Central memory CD4-positive, alpha-beta T cell (primary cell): ENCODE results near the gene FHL3.
A peak's percentile ranks its signal among the peaks of the same experiment; 100 is the strongest.

ENCODE experiments used
- DNase-seq: peaks from one replicate; pipeline ENCODE4 v3.0.0; 2022
- total RNA-seq, 3 experiments: gene quantifications; one replicate each; lab custom pipeline; 2026; lab: John Stamatoyannopoulos, UW

Gene FHL3, protein sequence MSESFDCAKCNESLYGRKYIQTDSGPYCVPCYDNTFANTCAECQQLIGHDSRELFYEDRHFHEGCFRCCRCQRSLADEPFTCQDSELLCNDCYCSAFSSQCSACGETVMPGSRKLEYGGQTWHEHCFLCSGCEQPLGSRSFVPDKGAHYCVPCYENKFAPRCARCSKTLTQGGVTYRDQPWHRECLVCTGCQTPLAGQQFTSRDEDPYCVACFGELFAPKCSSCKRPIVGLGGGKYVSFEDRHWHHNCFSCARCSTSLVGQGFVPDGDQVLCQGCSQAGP
- 0.96 to 15.1 (median 2.8) reads per million in 3 experiments for total RNA-seq

DNA sequence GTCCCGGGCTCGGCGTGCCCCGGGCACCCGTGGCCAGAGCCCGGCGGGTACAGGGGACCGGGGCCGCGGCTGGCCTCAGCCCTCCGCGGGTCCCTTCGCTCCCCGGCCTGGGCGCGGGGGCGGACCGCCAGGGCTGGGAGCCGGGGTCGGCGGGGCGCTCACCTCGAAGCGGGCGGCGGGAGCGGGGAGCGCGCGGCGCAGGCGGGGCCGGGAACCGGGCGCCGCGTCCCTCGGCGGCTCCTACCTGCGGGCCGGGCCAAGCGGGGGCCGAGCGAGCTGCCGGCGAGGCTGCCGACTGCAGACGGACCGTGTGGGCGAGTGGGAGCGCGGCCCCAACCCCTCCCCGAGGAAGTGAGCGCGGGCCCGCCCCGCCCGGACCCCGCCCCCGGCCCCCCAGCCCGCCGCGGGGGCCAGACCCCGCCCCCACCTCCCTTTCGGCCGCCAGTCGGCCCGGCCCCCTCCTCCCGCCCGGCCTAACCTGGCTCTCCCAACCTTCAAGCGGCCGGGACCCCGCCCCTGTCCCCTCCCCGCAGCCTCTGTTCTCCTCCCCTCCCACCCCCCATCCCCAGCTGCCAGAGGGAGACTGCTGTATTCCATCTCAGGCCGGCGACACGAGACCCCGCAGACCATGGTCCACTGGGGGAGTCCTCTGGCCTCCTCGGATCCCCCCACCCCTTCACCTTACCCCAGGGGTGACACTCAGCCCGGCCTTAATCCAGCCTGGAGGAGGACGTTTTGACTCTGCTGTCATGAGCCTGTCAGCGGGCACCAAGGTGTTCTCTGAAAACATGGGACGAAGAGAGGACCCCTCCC, at the start of gene FHL3:
Gene FHL3, minus strand, starts transcription at position 320 of the 813 bp plus-strand sequence. CDS start 6,102 bp downstream, outside the sequence.
- DNase-seq: no peak

DNA sequence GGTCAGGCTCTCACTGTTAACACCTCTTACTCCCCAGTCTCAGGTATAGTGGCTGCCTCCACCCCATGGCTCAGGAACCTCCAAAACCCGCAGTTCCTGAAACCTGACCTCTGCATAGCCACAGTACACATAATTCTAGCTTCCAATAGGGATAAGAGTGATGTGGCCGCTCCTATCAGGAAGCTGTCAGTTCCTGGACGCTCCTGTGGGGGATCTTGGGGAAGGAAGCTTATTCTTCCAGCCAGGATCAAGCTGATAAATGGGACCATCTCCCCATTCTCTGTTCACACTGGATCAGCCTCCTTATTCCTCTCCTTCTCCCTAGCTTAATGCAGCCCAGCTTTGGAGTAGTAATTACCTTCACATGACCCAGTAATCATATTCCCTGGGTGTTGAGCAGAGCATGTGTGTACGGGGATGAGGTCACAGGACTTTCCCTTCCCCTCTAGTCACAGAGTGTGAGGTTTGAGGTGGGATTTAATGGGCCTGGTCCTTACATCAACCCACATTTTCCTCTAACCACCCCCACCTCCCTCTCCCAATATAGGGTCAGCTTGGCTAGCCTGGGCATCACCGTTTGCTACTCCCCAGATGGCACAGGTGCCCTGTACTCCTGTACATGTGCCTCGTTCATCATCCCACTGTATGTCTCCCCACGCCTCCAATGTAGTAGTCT, 48.2 kb upstream of the FHL3 start:
- DNase-seq: no peak

DNA sequence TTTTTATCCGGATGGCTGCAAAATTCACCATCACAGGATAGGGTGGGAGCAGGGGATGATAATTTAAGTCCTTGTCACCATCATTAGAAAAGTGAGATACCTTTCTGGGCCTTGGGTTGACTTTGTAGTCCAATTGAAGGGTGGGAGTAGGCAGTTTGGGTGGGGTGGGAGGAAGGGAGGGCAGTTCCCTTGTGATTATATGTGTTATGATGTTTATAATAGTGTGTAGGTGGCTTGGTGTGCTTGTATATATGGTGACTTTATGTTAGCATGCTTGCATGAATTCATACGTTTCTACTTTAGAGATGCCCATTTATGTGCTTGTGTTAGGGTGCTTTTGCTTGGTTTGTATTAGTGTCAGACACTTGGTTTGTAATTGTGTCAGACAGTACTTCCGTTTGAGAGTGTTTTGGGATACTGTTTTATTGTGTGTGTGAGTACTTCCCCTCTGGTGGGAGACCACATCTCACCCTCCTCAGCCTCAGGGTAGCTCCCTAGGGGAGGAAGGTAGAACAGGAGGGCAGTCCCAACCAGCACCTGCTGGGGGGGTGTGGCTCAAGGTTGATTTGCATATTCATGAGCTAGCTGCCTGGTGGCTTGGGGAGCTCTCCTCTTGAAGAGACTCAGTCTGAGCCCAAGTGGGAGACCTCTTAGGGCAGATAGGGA, 47.6 kb upstream of the FHL3 start:
- DNase-seq: no peak

DNA sequence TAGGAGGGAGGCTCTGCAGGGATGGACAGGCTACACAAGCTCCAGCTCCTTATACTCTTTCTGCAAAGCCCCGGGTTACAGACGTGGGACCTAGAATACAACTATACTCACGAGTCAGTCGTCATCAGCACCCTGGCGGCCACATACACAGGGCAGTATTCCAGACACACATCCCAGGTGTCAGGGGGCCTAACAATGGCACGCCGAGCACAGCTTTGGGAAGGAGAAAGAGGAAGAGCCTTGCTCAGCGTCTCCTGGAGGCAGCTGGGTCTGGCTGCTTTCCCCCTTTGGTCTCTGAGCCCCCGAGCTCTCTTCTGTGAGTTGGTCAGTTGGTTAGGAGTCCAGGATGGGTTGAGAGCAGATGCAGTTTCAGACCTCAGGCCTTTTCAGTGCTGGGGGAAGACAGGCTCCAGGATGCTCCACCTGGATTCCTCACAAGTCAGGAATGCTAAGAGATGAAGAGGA, 45.8 kb upstream of the FHL3 start:
- DNase-seq: no peak

DNA sequence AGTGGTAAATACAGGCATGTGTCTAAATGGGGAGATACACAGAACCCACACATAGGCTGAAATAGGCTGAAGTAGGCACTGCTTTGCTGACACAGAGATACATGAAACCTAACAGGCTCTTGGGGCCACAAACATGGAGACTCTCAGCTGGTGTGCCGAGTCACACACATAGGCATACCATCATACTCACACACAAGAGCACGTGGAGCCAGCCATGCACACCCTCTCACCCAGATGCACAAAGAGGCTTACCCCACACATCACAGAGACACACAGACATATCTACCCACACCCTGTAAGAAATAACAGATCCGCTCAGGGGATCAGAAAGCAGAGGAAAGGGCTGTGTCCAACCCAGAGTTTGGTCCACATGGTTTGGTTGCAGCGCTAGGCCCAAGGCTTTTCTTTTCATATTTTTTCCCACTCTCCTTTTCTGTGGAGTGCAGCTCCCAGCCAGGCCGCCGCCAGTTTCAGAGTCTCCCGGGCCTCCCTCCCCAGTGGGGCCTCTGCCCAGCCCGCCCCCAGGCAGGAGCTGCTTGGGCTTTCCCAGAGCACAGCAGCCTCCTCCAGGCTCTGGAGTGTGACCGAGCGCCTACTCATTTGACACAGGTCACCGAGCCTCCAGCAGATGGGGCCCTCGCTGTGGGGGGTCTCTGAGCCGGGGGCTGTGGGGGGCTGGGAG, 45.2 kb upstream of the FHL3 start:
- no peak for DNase-seq

DNA sequence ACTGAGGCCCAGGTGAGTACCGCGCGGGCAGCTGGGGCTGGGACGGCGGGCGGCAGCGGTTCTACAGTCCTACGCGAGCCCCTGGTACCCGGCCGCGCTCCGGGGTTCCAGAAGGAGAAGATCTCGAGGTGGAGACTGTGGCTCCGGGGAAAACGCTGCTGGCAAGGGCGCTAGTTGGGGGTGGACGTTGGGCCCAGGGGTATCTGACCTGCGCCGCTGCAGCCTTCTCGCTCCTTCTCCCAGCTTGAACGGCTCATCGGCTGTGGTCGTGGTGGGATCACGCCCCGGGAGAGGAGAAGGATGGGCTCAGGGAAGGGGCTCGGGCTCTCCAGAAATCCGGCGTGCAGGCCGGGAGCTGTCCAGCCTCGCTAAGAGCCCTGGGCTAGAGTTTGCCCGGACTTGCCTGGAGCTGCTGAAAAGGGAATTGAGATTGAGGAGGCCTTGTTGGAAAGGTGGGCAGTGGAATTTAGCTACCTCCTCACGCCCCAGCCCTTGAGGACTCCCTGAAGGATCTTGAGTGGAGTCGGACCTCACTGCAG, 42.4 kb upstream of the FHL3 start:
- DNase-seq: no peak

DNA sequence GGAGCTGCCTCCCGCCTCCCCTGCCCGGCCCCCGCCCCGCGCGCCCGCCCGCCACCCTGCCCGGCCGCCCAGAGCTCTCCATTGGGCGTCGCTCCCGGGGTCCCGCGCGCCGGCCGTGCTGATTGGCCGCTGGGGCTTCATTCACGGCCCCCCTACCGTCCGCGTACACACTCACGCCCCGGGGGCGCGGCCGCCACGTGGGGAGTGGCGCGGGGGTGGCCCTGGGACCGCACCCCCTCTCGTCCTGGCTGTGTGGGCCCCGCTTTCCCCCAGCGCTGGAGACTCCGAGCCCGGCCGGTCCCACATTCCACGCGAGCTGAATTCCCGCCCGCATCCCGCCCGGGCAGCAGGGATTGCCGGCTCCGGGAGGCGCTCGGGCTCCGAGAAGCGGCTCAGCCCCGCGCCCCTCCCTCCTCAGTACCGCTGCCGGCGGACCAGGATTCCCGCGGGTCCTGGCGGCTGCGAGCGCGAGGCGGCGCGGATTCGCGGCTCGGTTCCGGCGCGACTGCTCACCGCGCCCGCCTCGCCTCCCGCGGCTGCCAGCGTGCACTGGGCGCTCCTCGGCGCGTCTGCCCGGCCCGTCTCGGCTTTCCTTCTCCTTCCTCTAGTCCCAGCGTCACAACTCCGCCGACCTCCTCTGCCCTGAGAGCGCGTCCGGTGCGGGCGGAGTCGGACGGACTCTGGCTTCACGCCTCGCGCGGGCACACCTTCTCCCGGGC, 41.7 kb upstream of the FHL3 start:
- DNase-seq: peak; percentile 55

DNA sequence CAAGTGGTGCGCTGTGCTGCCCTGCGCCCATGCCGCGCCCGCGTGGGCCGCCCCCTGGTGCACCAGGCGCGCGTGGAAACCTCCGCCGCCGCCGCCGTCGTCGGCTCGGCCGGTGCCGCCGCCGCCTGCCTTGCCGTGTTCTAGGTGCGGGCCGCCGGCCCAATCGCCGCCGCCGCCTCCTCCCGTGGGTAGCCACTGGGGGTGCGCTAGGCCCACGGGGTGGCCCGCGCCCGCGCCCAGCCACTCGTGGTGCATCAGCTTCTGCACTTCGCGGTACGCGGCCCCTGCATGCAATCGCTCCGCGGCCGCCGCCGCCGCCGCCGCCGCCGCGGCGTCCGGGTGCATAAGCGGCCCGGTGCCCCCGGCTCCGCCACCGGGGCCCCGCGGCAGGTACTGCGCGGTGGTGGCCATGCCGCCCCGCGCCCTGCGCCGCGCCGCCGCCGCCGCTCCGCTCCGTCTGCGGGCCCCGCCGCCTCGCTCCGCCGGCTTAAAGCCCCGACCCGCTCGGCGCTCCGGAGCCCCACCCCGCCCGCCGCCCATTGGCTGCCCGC, 41.1 kb upstream of the FHL3 start, which contains the start of gene POU3F1:
Gene POU3F1, minus strand, starts transcription at position 461 of the 551 bp plus-strand sequence. Its CDS starts 50 bp downstream, at position 411.
- DNase-seq: peak; percentile 20

DNA sequence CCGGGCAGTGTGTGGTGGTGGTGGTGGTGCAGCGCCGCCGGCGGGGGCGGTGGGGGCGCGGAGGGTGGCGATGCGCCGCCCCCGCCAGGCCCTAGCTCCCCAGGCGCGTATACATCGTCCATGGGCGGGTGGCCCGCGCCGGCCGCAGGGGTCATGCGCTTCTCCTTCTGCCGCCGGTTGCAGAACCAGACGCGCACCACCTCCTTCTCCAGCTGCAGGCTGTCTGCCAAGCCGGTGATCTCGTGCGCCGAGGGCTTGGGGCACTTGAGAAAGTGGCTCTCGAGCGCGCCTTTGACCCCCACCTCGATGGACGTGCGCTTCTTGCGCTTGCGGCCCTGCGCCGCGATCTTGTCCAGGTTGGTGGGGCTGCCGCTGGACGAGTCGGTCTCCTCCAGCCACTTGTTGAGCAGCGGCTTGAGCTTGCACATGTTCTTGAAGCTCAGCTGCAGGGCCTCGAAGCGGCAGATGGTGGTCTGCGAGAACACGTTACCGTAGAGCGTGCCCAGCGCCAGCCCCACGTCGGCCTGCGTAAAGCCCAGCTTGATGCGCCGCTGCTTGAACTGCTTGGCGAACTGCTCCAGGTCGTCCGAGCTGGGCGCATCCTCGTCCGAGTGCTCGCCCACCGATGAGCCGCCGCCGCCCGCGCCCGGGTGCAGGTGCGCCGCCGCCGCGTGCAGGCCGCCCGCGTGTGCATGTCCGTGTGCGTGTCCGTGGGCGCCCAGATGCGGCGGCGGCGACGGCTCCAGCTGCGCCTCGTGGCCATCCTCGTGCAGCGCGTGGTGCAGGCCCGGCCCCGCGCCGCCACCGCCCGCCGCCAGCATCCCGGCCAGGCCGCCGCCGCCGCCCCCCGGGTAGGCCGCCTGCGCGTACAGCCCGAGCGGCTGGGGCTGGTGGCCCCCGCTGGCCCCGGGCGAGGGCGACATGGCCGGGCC, 40.4 kb upstream of the FHL3 start:
- no peak for DNase-seq

DNA sequence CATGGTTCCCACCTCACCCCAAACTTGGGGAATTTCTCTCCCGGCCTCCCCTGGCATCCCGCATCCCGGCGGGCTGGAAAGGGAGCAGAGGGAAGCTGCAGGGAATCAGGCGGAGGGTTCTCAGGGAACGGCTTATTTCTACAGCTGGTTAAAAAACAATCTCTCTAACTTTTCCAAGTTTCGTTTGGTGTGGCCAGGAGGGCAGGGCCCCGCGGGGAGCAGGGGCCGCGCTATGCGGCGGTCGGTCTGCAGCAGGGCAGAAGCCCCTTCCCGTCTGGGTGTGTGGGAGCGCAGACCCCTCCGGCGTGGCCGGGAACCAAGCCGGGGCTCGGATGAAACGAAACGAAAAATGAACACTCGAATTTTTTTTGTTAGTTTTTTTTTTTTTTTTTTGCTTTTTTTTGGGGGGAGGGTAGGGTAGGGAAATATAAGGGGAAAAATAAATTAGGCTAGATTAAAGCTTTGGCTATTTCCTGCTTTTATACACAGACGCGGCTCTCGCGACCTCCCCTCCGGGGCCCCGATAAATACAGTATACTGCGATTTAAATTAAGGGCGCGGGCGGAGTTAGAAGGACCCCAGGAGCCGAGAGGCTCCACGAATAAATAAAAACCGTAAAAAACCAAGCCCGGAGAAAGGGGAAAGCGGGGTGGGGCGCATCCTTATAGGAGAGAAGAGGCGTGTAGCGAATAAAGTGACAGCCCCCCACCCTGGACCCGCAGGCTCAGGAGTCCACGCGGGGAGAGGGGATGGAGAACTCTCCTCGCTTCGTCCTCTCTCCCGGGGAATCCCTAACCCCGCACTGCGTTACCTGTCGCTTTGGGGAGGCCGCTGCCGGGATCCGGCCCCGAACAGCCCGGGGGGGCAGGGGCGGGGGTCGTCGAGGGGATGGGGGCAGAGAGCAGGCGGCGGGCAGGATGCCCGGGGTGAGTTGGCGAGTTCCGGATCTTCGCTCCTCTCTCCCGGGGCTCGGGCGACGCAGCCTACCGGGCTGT, 39.2 kb upstream of the FHL3 start:
- DNase-seq: no peak

DNA sequence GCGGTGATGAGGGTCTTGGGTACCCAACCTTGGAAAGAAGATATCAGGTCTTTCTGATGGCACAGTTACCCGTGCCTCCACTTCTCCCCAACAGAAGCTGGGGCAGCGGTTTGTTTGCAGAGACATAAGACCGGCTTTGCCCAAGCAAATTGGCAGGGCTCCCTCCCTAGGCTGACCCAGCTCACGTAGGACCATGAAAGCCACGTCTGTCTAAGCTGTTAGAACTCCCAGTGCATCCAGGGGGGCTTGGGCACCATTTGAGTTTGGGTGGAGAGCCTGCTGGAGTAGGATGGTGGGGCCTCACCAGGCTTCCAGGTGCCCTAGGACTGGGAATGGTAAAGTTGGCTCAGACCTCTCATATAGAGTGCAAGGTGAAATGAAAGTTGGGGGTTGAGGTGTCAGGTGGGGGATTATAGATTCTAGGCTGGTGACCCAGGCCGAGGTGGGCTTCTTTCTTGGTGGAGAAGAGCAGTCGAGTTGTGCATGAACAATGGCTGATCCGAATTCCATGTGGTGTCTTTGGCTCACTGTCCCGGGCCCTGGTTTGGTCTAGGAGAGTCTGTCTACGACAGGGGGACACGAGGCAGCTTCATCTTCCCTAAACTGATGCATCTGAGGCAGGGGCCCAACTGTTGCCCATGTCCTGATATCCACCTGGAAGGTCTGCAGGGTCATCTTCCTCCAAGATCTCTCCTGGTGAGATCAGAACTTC, 37.9 kb upstream of the FHL3 start:
- no peak for DNase-seq

DNA sequence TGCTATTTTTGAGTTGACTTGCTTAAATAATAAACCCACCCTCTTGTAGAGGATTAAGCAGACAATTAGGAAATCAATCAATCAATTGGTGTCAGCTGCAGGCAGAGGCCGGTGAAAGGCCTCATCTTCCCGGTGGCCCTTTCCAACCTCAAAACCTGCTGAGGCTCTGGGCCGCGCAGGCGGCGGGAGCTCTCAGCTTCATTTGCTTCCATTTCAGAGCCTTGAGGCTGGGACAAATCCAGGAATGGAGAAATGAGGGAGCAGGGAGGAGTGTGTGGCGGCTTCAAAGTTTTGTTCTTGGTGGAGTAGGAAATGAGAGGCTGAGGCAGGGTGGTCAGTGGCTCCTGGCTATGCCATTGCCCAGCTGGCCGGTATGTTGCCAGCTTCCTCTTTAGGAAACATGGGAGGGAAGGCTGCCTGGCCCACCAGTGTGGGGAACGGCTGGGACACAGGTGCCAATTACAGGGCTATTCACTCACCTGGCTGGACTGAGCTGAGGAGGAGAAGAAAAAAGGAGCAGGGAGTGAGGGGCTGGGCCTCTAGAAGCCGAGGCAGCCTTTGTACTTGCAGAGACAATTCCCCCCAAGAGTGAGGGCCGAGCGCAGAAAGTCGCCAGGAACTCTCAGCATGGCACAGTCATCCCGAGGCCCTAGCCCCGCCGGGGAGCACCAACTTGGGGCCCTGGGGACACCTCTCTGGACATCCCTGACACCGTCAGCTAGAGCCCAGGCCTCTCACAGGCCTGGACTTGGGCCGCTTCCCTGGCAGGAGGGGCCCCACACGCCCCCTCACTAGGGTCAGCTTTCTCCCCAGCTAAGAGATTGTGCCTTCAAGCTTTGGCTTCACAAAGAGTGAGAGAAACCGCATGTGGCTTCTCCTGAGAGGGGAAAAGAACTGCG, 36.9 kb upstream of the FHL3 start:
- DNase-seq: no peak

DNA sequence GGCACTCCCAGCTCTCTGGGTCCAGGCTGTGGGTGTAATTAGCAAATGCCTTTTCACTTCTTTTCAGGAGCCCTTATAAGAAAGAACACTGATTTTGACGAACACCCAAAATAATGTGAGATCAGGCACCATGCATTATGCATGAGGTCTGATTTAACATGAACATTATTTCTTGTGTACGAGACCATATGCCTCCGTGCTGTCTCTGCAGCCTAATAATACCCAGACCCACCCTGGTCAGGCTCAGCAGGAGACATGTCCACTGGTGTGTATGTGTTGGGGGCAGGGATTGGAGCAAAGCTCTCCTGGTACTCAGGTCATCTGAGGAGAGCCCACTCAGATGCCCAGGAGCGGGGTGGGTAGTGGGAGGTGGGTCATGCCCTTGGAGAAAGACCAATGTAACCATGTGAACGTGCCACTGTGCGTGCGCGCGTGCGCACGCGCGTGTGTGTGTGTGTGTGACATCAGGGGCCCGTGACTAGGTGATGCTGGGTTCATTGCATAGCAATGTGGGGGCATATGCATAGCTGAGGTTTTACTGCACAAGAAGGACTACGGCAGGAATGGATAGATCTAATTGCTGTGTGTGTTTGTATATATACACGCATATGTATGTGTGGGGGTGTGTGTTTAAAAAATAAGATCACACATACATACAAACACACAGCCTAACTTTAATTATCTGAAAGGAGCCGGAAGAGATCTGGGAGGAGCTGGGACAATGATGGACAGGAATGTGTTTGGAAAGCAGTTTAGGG, 34.2 kb upstream of the FHL3 start:
- DNase-seq: no peak

DNA sequence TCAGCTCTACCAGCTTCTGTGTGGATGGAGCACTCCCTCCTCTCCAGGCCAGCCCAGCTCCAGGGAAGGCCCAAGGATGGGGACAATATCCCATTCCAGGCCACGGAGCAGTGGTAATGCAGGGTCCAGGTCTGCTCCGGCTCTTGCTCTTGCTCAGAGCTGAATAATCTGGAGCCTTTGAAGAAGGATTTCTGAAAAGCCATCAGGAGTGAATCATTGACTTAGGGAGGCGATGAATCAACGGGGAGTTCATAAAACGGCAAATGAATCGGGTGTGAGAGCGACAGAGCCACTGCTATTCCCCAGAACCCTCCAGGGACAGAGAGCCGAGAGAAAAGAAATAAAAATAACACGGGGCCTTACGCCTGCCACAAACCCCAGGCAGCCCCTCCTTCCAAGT, 33.5 kb upstream of the FHL3 start:
- DNase-seq: no peak

DNA sequence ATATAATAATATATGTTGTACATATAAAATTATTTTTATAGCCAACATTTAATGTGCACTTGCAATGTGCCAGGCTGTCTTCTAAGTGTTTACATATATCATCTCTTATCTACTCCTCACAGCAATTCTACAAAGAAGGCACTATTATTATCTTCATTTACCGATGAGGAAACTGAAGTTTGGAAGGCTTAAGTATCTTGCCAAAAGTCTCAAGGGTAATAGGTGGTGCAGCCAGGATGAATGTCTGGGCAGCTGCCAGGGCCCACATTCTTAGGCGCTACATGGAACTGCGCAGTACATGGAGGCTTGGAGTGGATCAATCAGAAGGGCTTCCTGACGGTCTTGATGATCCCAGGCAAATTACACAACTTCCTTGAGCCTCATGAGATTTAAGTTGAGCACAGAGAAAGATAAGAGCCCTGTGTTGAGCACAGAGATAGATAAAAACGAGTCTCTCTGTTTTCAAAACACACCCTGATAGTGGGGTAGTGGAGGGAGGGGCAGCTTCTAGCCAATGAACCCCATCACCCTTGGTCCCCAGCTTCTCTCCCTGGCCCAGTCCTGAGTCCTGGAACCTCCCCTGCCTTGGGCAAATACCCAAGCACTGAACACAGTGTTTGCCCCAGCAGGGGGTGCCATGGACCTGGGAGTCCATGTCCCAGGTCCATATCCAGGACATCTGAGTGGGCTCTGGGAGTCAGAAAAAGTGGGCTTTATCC, 32.1 kb upstream of the FHL3 start:
- DNase-seq: no peak
